ENCODE results near the gene GPR155.

- TF ChIP-seq CTCF (IDR thresholded peaks at IDR 0.05; ENCODE audit: low read depth, low read length, missing input control), result no peak
- no peak for TF ChIP-seq RAD21 (IDR thresholded peaks at IDR 0.05)
- no peak for TF ChIP-seq TAF1 (conservative IDR thresholded peaks at IDR 0.05)
- TF ChIP-seq, protein P1, sequence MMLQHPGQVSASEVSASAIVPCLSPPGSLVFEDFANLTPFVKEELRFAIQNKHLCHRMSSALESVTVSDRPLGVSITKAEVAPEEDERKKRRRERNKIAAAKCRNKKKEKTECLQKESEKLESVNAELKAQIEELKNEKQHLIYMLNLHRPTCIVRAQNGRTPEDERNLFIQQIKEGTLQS (IDR thresholded peaks at IDR 0.05), result no peak
- TF ChIP-seq REST (IDR thresholded peaks at IDR 0.05), result no peak
- no peak for TF ChIP-seq YY1 (IDR thresholded peaks at IDR 0.05)
- no peak for TF ChIP-seq EGR1 (IDR thresholded peaks at IDR 0.05; ENCODE audit: low read depth in 2 of 2)
- no peak for TF ChIP-seq SP1 (IDR thresholded peaks at IDR 0.05)
- no peak for TF ChIP-seq FOXA2 (IDR thresholded peaks at IDR 0.05)
Observed at GRCh38 chr2:174439323-174439722, 47.5 kb downstream of the GPR155 start.
